Measurements from ENCODE around the gene SPATA46. TPM values are rescaled to one million over a fixed set of nuclear protein-coding genes. Genes with fewer than 3 reads are reported as not detected.

The SPATA46 gene
- polyA plus RNA-seq, 3 donors: 0.80 to 5.0 (median 2.1) TPM

- DNase-seq: no peak
These were observed 2.2 kb downstream of the SPATA46 start for GRCh38 chr1:162374406-162374805.

GRCh38 chr1:162373541-162374260 is 3.0 kb downstream of the SPATA46 start:
- DNase-seq: no peak

- no peak for DNase-seq
These were observed 3.6 kb downstream of the SPATA46 start for GRCh38 chr1:162373072-162373427.

GRCh38 chr1:162372159-162373071 is 4.2 kb downstream of the SPATA46 start:
- DNase-seq: no peak

- DNase-seq: no peak
These were observed 5.0 kb downstream of the SPATA46 start for GRCh38 chr1:162371611-162372010.

- DNase-seq: no peak
These were observed 5.9 kb downstream of the SPATA46 start for GRCh38 chr1:162370721-162371120.

- DNase-seq: no peak
These were observed 6.5 kb downstream of the SPATA46 start for GRCh38 chr1:162370161-162370560.

GRCh38 chr1:162369571-162369970 is 7.1 kb downstream of the SPATA46 start:
- DNase-seq: no peak

- no peak for DNase-seq
These were observed 8.2 kb downstream of the SPATA46 start for GRCh38 chr1:162368451-162368850.

GRCh38 chr1:162367772-162368171 is 8.9 kb downstream of the SPATA46 start:
- DNase-seq: no peak

GRCh38 chr1:162367073-162367472 is 9.6 kb downstream of the SPATA46 start:
- DNase-seq: no peak

- DNase-seq: no peak
These were observed 10.0 kb downstream of the SPATA46 start for GRCh38 chr1:162366671-162367070.

GRCh38 chr1:162366149-162366548 is 10.5 kb downstream of the SPATA46 start:
- DNase-seq: no peak

- no peak for DNase-seq
These were observed 11.2 kb downstream of the SPATA46 start for GRCh38 chr1:162365284-162366020.

- DNase-seq: no peak
These were observed 12.2 kb downstream of the SPATA46 start for GRCh38 chr1:162364498-162364897.

GRCh38 chr1:162363823-162364222 is 12.8 kb downstream of the SPATA46 start:
- no peak for DNase-seq

- DNase-seq: no peak
These were observed 15.3 kb downstream of the SPATA46 start for GRCh38 chr1:162361349-162361748.

GRCh38 chr1:162360874-162361260 is 15.8 kb downstream of the SPATA46 start:
- DNase-seq: no peak

- DNase-seq: no peak
These were observed 16.3 kb downstream of the SPATA46 start for GRCh38 chr1:162360237-162360873.

- no peak for DNase-seq
These were observed 17.0 kb downstream of the SPATA46 start for GRCh38 chr1:162359523-162360236.

GRCh38 chr1:162358928-162359327 is 17.7 kb downstream of the SPATA46 start:
- DNase-seq: no peak
